ENCODE results near the gene ADGRF3. TPM values are rescaled to one million over a fixed set of nuclear protein-coding genes. Genes with fewer than 3 reads are reported as not detected.

Gene ADGRF3
- total and polyA plus RNA-seq, 9 of the 15 experiments (the other 6 are each of a cell fraction or from before 2014, with no cell fraction given), result 0.04 to 0.54 (median 0.16) TPM; not detected in 2

DNA sequence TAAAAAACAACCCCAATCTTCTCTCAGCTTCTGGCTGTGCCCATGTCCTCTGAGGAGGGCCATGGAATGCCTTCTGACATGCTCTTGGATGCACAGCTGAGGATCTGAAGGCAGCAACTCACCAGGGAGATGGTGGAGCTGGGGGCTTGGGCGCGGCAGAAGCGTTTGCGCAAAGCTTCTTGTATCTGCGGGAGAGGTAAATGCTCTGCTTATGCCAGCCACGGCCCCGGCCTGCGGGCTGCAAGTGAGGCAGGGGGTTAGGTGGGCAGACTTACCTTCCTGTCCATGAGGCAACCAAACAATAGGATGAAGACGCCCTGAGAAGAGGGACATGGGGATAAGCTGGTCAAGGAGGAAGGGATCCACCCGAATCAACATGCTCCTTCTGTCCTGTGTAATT lies 36.7 kb downstream of the ADGRF3 start (continued):
- TF ChIP-seq ZNF57 (CRISPR knock-in tag; IDR thresholded peaks at IDR 0.05) (no peak), ZNF316 (IDR thresholded peaks at IDR 0.05) (no peak), ZNF133 (CRISPR knock-in tag; IDR thresholded peaks at IDR 0.05) (no peak), ARID3A (IDR thresholded peaks at IDR 0.05; ENCODE audit: borderline replicate concordance, low read depth, low read length) (no peak), MAFG (tag; conservative IDR thresholded peaks at IDR 0.05) (no peak), SMAD1 (IDR thresholded peaks at IDR 0.05; ENCODE audit: low read depth, low read length, partially characterized antibody) (no peak)

DNA sequence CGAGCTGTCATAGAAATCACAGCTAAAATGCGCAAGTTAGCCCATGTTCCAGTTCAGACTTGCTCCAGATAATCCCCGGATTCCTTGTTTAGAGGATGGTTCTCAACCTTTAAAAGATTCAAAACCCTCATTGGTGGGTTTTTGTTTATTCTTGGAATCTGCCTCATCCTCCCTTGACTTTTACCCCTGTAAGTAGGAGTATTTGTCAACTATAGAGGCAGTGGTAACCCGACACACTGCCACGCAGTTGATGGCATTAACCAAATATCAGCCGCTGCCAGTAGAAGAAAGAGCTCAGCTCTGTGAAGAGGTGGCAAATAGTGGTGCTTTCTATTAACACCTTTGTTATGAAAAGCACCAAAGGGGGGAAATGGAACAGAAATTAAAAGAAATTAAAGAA lies 41.0 kb downstream of the ADGRF3 start:
- Histone ChIP-seq H3K27me3 (ENCODE audit: control insufficient read depth in 2 of 2, insufficient read depth in 2 of 2, low read length in 2 of 2) (peaks cover 18 to 44% of the 10 kb centered on the region in 2 experiments), H3K4me2 (ENCODE audit: insufficient read depth, low read length) (no peak overlapping the region), H2AFZ (ENCODE audit: low read depth, low read length) (no peak overlapping the region), H3K36me3 (ENCODE audit: control insufficient read depth, insufficient read depth, low read length) (no peaks in the 10 kb centered on the region), H3K4me3 (no peak overlapping the region), H4K20me1 (replicated peaks; ENCODE audit: control insufficient read depth, insufficient read depth, low read length) (no peaks in the 10 kb centered on the region), H3K27ac (ENCODE audit: extremely low read depth, low read depth, low read length) (no peak overlapping the region), H3K9me1 (ENCODE audit: control insufficient read depth, insufficient read depth, low read length) (no peaks in the 10 kb centered on the region), H3K9ac (ENCODE audit: insufficient read depth in 1 of 2, low read depth in 2 of 2, low read length in 2 of 2) (no peak overlapping the region), H3K4me1 (replicated peaks in 1 of 2; ENCODE audit: control insufficient read depth in 2 of 2, insufficient read depth in 2 of 2, low read length in 2 of 2) (no peaks in the 10 kb centered on the region), H3K9me3 (replicated peaks; ENCODE audit: control insufficient read depth, insufficient read depth, low read depth, low read length) (no peaks in the 10 kb centered on the region), H3K79me2 (ENCODE audit: control insufficient read depth, insufficient read depth, low read length) (no peaks in the 10 kb centered on the region)
- BruUV-seq (replicated peaks), result no TSS peak
- in situ Hi-C loops (cut with MboI) (no loop called here), intact Hi-C loops (cut with micrococcal nuclease) (no loop called here)
- FAIRE-seq (no peak), DNase-seq (ENCODE audit: extremely low read depth in 1 of 4, low spot score in 3 of 4) (no peak), ATAC-seq (no peak)
- ChIA-PET CTCF (ENCODE audit: low intra/inter-chr PET ratio) (no interaction called here), POLR2A (interaction anchor here (0.5 to 1.4 kb wide), 3 partner anchors 13 to 77 kb away, joined by 3 to 4 read pairs (median 3); no protein-coding TSS in a partner anchor)
- WGBS (ENCODE audit: insufficient coverage, low coverage, missing lambda C conversion rate), result 17% methylated on average over 6 of the region's 6 CpGs
- no peak for TF ChIP-seq RAD51 (IDR thresholded peaks at IDR 0.05; ENCODE audit: borderline replicate concordance, low read depth)
- no peak for TF ChIP-seq ZNF140 (CRISPR knock-in tag; IDR thresholded peaks at IDR 0.05)
- no peak for TF ChIP-seq GTF2E2 (tag; IDR thresholded peaks at IDR 0.05)
- no peak for TF ChIP-seq POLR2AphosphoS5 (IDR thresholded peaks at IDR 0.05; ENCODE audit: control insufficient read depth, insufficient read depth, low read depth, low read length)
- TF ChIP-seq ZNF395 (CRISPR knock-in tag; IDR thresholded peaks at IDR 0.05), result no peak
- TF ChIP-seq ELF2 (CRISPR knock-in tag; IDR thresholded peaks at IDR 0.05), result no peak
- no peak for TF ChIP-seq ZNF695 (CRISPR knock-in tag; IDR thresholded peaks at IDR 0.05)
- no peak for TF ChIP-seq ZFPM2 (CRISPR knock-in tag; IDR thresholded peaks at IDR 0.05)
- TF ChIP-seq NFRKB (IDR thresholded peaks at IDR 0.05; ENCODE audit: low read depth), result no peak
- TF ChIP-seq MAX (CRISPR knock-in tag; IDR thresholded peaks at IDR 0.05), result no peak
- TF ChIP-seq ZHX1 (conservative IDR thresholded peaks at IDR 0.05; ENCODE audit: low read length), result no peak
- TF ChIP-seq KDM2B (CRISPR knock-in tag; IDR thresholded peaks at IDR 0.05), result no peak
